SK-N-SH treated with all-trans-retinoic acid at 6 μM for 48 hours (cell line): ENCODE results near the gene AHRR.

ENCODE experiments used
- ATAC-seq: fragments of 200-7000 bp; cut with Tn5 transposase; 3 replicates; pipeline ENCODE4 v1.9.1; 2020; ENCODE audit warnings: mild to moderate bottlenecking, moderate library complexity
- BACH2 ChIP-seq: fragments of 250-450 bp; sonication (Bioruptor Pico); IDR thresholded peaks from 2 replicates; pipeline ENCODE4 v1.9.0; 2021; ENCODE audit warnings: mild to moderate bottlenecking, borderline replicate concordance
- ESRRG ChIP-seq: fragments of 250-450 bp; sonication (Bioruptor Pico); IDR thresholded peaks from 2 replicates; pipeline ENCODE4 v1.6.1; 2021; ENCODE audit warnings: mild to moderate bottlenecking
- GLIS3 ChIP-seq: fragments of 250-450 bp; sonication (Bioruptor Pico); IDR thresholded peaks from 2 replicates; pipeline ENCODE4 v1.5.0; 2020; ENCODE audit warnings: mild to moderate bottlenecking, moderate library complexity
- ISL1 ChIP-seq: fragments of 250-450 bp; sonication (Bioruptor Pico); IDR thresholded peaks from 2 replicates; pipeline ENCODE4 v2.1.2; 2022; ENCODE audit warnings: mild to moderate bottlenecking, moderate library complexity
- OSR1 ChIP-seq: fragments of 250-450 bp; sonication (Bioruptor Pico); IDR thresholded peaks from 2 replicates; pipeline ENCODE4 v1.8.0; 2022; ENCODE audit warnings: moderate library complexity, mild to moderate bottlenecking, inconsistent platforms
- RARB ChIP-seq: fragments of 250-450 bp; sonication (Bioruptor Pico); IDR thresholded peaks from 2 replicates; pipeline ENCODE4 v1.8.0; 2021; ENCODE audit warnings: mild to moderate bottlenecking, moderate library complexity
- TCF4 ChIP-seq: fragments of 250-450 bp; sonication (Bioruptor Pico); IDR thresholded peaks from 2 replicates; pipeline ENCODE4 v1.8.0; 2021; ENCODE audit warnings: mild to moderate bottlenecking, moderate library complexity, borderline replicate concordance
- ZC3H10 ChIP-seq: fragments of 250-450 bp; sonication (Bioruptor Pico); IDR thresholded peaks from 2 replicates; pipeline ENCODE4 v1.5.1; 2021; ENCODE audit warnings: mild to moderate bottlenecking, moderate library complexity
- ZFP30 ChIP-seq: fragments of 450-650 bp; formaldehyde crosslinking; IDR thresholded peaks from 2 replicates; pipeline ENCODE4 v1.5.0; 2022; ENCODE audit warnings: mild to moderate bottlenecking, moderate library complexity
- ZNF565 ChIP-seq: fragments of 450-650 bp; formaldehyde crosslinking; conservative IDR thresholded peaks from 2 replicates; pipeline ENCODE4 v1.5.0; 2020; ENCODE audit warnings: low read depth, mild to moderate bottlenecking, moderate library complexity
- ZNF8 ChIP-seq: fragments of 450-650 bp; formaldehyde crosslinking; IDR thresholded peaks from 2 replicates; pipeline ENCODE4 v1.5.0; 2020; ENCODE audit warnings: mild to moderate bottlenecking, moderate library complexity
- TF ChIP-seq, protein P1 (sequence below): fragments of 250-450 bp; sonication (Bioruptor Pico); IDR thresholded peaks from 2 replicates; pipeline ENCODE4 v1.5.0; 2020; ENCODE audit warnings: mild to moderate bottlenecking, moderate library complexity
- TF ChIP-seq, protein P2 (sequence below): fragments of 250-450 bp; sonication (Bioruptor Pico); IDR thresholded peaks from 2 replicates; pipeline ENCODE4 v1.5.1; 2021; ENCODE audit warnings: mild to moderate bottlenecking, moderate library complexity
- TF ChIP-seq, protein P3 (sequence below): fragments of 250-450 bp; sonication (Bioruptor Pico); IDR thresholded peaks from 2 replicates; pipeline ENCODE4 v1.8.0; 2021; ENCODE audit warnings: low read depth, mild to moderate bottlenecking, moderate library complexity, borderline replicate concordance
- TF ChIP-seq, protein P4 (sequence below): fragments of 250-450 bp; sonication (Bioruptor Pico); IDR thresholded peaks from 2 replicates; pipeline ENCODE4 v1.8.0; 2020; ENCODE audit warnings: mild to moderate bottlenecking, moderate library complexity, borderline replicate concordance

The AHRR gene

DNA sequence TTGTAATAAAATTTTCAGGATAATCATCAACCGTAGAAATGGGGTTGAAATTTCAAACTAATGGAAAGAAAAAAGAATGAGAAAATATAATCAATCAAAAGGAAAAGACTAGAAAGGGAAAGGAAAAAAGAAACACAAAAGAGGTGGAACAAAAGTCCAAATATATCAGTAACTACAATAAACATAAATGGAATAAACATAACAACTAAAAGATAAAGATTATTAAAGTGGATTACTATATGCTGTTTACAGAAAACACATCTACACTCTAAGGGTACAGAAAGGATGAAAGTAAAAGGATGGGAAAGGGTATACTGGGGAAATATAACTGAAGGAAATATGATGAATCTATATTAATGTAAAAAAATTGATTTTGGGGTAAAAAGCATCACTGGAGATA is 43.0 kb downstream of the AHRR start (continued):
- TF ChIP-seq, protein P1, sequence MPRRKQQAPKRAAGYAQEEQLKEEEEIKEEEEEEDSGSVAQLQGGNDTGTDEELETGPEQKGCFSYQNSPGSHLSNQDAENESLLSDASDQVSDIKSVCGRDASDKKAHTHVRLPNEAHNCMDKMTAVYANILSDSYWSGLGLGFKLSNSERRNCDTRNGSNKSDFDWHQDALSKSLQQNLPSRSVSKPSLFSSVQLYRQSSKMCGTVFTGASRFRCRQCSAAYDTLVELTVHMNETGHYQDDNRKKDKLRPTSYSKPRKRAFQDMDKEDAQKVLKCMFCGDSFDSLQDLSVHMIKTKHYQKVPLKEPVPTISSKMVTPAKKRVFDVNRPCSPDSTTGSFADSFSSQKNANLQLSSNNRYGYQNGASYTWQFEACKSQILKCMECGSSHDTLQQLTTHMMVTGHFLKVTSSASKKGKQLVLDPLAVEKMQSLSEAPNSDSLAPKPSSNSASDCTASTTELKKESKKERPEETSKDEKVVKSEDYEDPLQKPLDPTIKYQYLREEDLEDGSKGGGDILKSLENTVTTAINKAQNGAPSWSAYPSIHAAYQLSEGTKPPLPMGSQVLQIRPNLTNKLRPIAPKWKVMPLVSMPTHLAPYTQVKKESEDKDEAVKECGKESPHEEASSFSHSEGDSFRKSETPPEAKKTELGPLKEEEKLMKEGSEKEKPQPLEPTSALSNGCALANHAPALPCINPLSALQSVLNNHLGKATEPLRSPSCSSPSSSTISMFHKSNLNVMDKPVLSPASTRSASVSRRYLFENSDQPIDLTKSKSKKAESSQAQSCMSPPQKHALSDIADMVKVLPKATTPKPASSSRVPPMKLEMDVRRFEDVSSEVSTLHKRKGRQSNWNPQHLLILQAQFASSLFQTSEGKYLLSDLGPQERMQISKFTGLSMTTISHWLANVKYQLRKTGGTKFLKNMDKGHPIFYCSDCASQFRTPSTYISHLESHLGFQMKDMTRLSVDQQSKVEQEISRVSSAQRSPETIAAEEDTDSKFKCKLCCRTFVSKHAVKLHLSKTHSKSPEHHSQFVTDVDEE (CRISPR knock-in tag): no peak
- TF ChIP-seq ZNF565 (CRISPR knock-in tag) (no peak), ZC3H10 (CRISPR knock-in tag) (no peak), RARB (no peak), ISL1 (CRISPR knock-in tag) (no peak), TCF4 (no peak)
- TF ChIP-seq, protein P2, sequence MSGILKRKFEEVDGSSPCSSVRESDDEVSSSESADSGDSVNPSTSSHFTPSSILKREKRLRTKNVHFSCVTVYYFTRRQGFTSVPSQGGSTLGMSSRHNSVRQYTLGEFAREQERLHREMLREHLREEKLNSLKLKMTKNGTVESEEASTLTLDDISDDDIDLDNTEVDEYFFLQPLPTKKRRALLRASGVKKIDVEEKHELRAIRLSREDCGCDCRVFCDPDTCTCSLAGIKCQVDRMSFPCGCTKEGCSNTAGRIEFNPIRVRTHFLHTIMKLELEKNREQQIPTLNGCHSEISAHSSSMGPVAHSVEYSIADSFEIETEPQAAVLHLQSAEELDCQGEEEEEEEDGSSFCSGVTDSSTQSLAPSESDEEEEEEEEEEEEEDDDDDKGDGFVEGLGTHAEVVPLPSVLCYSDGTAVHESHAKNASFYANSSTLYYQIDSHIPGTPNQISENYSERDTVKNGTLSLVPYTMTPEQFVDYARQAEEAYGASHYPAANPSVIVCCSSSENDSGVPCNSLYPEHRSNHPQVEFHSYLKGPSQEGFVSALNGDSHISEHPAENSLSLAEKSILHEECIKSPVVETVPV (CRISPR knock-in tag): no peak

DNA sequence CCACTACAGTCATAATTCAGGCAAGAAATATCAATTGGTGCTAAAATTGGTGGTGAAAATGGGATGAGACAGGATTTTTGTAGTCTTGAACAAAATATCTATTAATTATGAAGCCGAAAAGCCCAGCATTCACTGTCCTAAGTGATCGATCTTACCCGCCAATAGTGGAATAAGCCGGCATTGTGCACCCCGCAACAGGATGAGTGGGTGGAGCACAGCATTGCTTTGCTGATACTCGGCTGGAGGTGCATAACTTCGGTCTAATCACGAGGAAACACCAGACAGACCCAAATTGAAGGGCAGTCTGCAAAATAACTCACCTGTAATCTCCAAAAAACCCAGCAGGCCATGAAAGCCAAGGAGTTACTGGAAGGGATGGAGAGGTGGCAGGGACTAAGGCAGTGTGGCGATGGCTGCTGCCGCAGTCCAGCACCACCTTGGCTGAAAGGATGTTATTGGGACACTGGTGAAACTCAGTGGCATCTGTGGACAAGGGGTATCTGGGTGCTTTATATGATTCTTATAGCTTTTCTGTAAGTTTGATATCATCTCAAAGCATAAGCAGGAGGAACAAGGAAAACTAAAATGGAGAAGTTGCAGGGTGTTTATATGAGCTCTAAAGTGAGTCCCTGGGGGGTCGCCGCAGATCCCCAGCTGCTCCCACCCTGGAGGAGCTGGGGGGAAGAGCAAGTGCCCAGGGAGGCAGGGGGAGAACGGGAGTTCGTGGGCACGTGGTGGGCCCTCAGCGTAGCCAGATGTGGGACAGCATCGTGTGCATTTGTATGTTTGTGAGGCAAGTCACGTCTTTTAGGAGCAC is 45.2 kb downstream of the AHRR start:
- ATAC-seq: no peak
- TF ChIP-seq ZFP30 (no peak), ESRRG (CRISPR knock-in tag) (no peak), TCF4 (no peak), OSR1 (CRISPR knock-in tag) (no peak), RARB (no peak), BACH2 (no peak), ZC3H10 (CRISPR knock-in tag) (no peak), GLIS3 (CRISPR knock-in tag) (no peak)
- TF ChIP-seq, protein P3, sequence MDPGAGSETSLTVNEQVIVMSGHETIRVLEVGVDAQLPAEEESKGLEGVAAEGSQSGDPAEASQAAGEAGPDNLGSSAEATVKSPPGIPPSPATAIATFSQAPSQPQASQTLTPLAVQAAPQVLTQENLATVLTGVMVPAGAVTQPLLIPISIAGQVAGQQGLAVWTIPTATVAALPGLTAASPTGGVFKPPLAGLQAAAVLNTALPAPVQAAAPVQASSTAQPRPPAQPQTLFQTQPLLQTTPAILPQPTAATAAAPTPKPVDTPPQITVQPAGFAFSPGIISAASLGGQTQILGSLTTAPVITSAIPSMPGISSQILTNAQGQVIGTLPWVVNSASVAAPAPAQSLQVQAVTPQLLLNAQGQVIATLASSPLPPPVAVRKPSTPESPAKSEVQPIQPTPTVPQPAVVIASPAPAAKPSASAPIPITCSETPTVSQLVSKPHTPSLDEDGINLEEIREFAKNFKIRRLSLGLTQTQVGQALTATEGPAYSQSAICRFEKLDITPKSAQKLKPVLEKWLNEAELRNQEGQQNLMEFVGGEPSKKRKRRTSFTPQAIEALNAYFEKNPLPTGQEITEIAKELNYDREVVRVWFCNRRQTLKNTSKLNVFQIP (CRISPR knock-in tag): no peak
- TF ChIP-seq, protein P2 (CRISPR knock-in tag): no peak

DNA sequence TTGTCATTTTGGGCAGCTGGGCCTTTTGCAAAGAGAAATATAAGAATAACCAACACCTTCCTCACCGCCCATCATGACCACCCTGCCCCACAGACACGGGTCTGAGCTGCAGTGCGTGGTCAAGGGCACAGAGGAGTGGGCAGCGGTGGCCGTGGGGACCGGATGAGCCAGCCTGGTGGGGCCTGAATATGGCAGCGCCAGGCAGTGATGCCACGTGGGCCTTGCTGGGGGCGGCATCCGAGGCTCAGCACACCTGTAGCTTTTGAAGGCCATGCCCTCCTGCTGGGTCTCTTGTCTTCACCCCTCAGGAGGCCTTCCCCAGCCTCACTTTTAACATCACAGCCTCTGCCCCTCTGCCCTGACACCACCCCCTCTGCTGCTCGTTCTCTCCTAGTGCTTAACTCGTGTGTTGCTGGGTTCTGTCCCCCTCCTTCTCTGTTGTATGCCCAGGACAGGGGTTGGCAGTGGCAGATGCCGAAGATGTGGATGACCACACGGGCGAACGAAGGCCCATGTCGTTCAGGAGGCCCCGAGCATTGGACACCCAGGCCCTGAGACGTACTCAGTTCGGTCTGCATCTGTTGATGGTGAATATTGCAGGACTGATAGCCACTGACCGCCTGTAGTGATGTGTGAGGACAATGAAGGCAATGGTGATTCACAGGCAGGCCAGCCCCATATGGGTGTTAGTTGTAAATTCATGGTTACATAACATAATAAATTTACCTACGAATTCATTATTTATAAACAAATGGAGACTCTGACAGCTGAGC is 46.0 kb downstream of the AHRR start:
- TF ChIP-seq ZC3H10 (CRISPR knock-in tag): no peak
- TF ChIP-seq, all 23 proteins: peak for 0
- ATAC-seq: no peak

DNA sequence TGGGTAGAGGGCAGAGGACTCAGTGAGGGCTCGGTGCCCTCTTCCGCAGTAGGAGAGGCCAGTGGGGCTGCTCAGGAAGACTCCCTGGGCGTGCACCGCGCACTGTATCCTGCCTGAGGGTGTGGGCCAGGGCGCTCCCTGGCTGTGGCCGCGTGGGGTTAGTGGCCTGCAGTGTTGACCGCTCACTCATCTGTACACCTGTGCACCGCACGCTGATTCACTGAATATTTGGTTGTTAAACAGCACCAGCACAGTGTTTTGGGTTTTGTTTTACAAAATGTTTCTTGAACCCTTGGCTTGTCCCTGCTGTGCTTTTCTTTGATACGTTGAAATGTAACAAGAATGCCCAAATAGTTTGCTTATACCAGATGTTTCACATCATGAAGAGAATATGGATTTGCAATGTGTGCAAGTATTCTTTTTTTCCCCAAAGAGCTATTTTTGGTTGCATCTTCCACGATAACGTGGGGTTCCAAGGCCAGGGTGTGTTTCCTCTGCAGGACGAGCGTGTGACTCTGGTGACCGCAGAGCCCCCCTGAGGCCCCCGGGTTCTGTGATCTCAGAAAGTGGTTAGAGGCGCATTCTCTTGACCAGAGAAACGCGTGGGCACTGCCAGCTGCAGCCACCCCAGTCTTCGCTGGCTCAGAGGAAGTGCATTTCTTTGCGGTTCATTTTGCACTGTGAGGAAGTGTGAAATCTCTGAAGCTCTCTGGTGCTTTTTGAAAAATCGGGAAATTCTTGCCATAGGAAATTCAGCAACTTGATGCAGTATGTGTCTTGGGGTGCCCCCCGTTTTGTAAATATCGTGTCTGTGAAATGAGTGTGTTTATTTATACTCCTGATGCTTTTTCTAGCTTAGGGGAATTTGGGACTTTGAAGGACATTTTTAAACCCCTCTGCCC is 46.9 kb downstream of the AHRR start:
- TF ChIP-seq RARB: no peak
- TF ChIP-seq, protein P4, sequence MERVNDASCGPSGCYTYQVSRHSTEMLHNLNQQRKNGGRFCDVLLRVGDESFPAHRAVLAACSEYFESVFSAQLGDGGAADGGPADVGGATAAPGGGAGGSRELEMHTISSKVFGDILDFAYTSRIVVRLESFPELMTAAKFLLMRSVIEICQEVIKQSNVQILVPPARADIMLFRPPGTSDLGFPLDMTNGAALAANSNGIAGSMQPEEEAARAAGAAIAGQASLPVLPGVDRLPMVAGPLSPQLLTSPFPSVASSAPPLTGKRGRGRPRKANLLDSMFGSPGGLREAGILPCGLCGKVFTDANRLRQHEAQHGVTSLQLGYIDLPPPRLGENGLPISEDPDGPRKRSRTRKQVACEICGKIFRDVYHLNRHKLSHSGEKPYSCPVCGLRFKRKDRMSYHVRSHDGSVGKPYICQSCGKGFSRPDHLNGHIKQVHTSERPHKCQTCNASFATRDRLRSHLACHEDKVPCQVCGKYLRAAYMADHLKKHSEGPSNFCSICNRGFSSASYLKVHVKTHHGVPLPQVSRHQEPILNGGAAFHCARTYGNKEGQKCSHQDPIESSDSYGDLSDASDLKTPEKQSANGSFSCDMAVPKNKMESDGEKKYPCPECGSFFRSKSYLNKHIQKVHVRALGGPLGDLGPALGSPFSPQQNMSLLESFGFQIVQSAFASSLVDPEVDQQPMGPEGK: no peak
- no peak for TF ChIP-seq ZFP30
- no peak for TF ChIP-seq ZNF8 (CRISPR knock-in tag)
- TF ChIP-seq, all 23 proteins: peak for 0
- ATAC-seq: no peak
